ENCODE measurements around the gene ELP1. TPM values are rescaled to one million over a fixed set of nuclear protein-coding genes. Genes with fewer than 3 reads are reported as not detected.

Gene ELP1
- total and polyA plus RNA-seq, 2 donors (not counting 3 experiments of a cell fraction or from before 2014, with no cell fraction given), result 12.6 to 21.8 TPM

DNA sequence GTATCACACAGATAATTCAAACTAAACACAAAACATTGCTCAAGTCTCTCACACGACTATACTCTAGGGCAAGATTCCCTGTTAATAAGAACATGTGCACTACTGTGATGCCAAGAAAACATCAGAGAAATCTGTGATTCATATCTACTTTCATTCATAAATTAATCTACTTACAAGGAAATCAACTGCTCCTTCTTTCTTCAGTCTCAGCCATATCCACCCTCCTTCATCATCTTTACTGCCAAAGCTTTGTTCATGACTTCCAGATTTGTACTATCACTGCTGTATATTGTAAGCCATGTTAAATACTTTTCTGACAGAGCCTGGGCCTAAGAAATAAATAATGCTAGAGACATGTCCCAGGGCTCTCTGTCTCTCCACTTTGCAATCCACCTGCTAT lies 44.3 kb upstream of the ELP1 start:
- H3K27ac ChIP-seq (ENCODE audit: insufficient read depth, low read depth, low read length), result no peak overlapping the region
- H3K79me2 ChIP-seq (ENCODE audit: control insufficient read depth, insufficient read depth, low read length), result no peaks in the 10 kb centered on the region
- peaks cover 4 to 5% of the 10 kb centered on the region in 2 experiments for H3K36me3 ChIP-seq (ENCODE audit: control insufficient read depth in 2 of 2, extremely low read depth in 1 of 2, insufficient read depth in 2 of 2, low read length in 2 of 2)
- no peaks in the 10 kb centered on the region for H3K27me3 ChIP-seq (ENCODE audit: control insufficient read depth in 2 of 2, insufficient read depth in 2 of 2, low read length in 2 of 2)
- H3K9me1 ChIP-seq (replicated peaks; ENCODE audit: control insufficient read depth, extremely low read depth, insufficient read depth, low read length), result no peaks in the 10 kb centered on the region
- H2AFZ ChIP-seq (ENCODE audit: low read depth, low read length), result no peak overlapping the region
- H3K4me3 ChIP-seq (replicated peaks in 1 of 3; ENCODE audit: insufficient read depth in 1 of 3, low read depth in 1 of 3, low read length in 3 of 3), result no peak overlapping the region
- H3K4me2 ChIP-seq (ENCODE audit: insufficient read depth, low read length), result no peak overlapping the region
- H3K9ac ChIP-seq (replicated peaks; ENCODE audit: extremely low read depth, insufficient read depth, low read length), result no peak overlapping the region
- no peak for TF ChIP-seq FOS (IDR thresholded peaks at IDR 0.05; ENCODE audit: borderline replicate concordance, insufficient read depth, low read length)
- TF ChIP-seq JUN (IDR thresholded peaks at IDR 0.05; ENCODE audit: borderline replicate concordance, insufficient read depth, insufficient read length, low read depth), result no peak
- no peak for TF ChIP-seq MYC (IDR thresholded peaks at IDR 0.05; ENCODE audit: low read depth, low read length)
- no peak for TF ChIP-seq EZH2 (IDR thresholded peaks at IDR 0.05; ENCODE audit: borderline replicate concordance, low read depth, low read length, severe bottlenecking)
- POLR2A ChIA-PET, result no interaction called here
- FAIRE-seq (no peak), DNase-seq (ENCODE audit: low read depth, low spot score) (no peak)
- intact Hi-C loops (cut with micrococcal nuclease), result no loop called here
- H3K9me3 ChIP-seq (replicated peaks; ENCODE audit: control insufficient read depth, insufficient read depth, low read length), result no peaks in the 10 kb centered on the region
- H4K20me1 ChIP-seq (replicated peaks; ENCODE audit: control insufficient read depth, extremely low read depth, insufficient read depth, low read length), result no peaks in the 10 kb centered on the region
- dilution Hi-C loops (cut with MboI; ENCODE audit: extremely low pct_ligation_motif_present, low sequenced_read_pairs), result no loop called here
- CTCF ChIA-PET, result no interaction called here
- no TSS peak for BruUV-seq (replicated peaks)
- H3K4me1 ChIP-seq (ENCODE audit: control insufficient read depth, extremely low read depth, insufficient read depth, low read length), result no peaks in the 10 kb centered on the region

GRCh38 chr9:108973895-108974294 lies 40.0 kb upstream of the ELP1 start:
- no peak overlapping the region for H3K27ac ChIP-seq (ENCODE audit: insufficient read depth, low read depth, low read length)
- intact Hi-C loops (cut with micrococcal nuclease) (no loop called here), dilution Hi-C loops (cut with MboI; ENCODE audit: extremely low pct_ligation_motif_present, low sequenced_read_pairs) (no loop called here)
- no peaks in the 10 kb centered on the region for H4K20me1 ChIP-seq (replicated peaks; ENCODE audit: control insufficient read depth, extremely low read depth, insufficient read depth, low read length)
- TF ChIP-seq MAX (IDR thresholded peaks at IDR 0.05; ENCODE audit: insufficient read depth, insufficient read length) (no peak), POLR2AphosphoS5 (IDR thresholded peaks at IDR 0.05; ENCODE audit: insufficient read depth, low read depth, low read length) (no peak), EZH2 (IDR thresholded peaks at IDR 0.05; ENCODE audit: borderline replicate concordance, low read depth, low read length, severe bottlenecking) (no peak)
- H3K4me2 ChIP-seq (ENCODE audit: insufficient read depth, low read length), result no peak overlapping the region
- no peaks in the 10 kb centered on the region for H3K9me1 ChIP-seq (replicated peaks; ENCODE audit: control insufficient read depth, extremely low read depth, insufficient read depth, low read length)
- H3K79me2 ChIP-seq (ENCODE audit: control insufficient read depth, insufficient read depth, low read length), result no peaks in the 10 kb centered on the region
- no peaks in the 10 kb centered on the region for H3K27me3 ChIP-seq (ENCODE audit: control insufficient read depth in 2 of 2, insufficient read depth in 2 of 2, low read length in 2 of 2)
- FAIRE-seq, result no peak
- no peaks in the 10 kb centered on the region for H3K9me3 ChIP-seq (replicated peaks; ENCODE audit: control insufficient read depth, insufficient read depth, low read length)
- POLR2A ChIA-PET, result no interaction called here
- H3K4me1 ChIP-seq (ENCODE audit: control insufficient read depth, extremely low read depth, insufficient read depth, low read length), result no peaks in the 10 kb centered on the region
- peaks cover 4 to 6% of the 10 kb centered on the region in 2 experiments for H3K36me3 ChIP-seq (ENCODE audit: control insufficient read depth in 2 of 2, extremely low read depth in 1 of 2, insufficient read depth in 2 of 2, low read length in 2 of 2)
- H3K4me3 ChIP-seq (replicated peaks in 1 of 3; ENCODE audit: insufficient read depth in 1 of 3, low read depth in 1 of 3, low read length in 3 of 3), result no peak overlapping the region
- no peak overlapping the region for H3K9ac ChIP-seq (replicated peaks; ENCODE audit: extremely low read depth, insufficient read depth, low read length)
- no TSS peak for BruUV-seq (replicated peaks)
- CTCF ChIA-PET, result no interaction called here
- no peak overlapping the region for H2AFZ ChIP-seq (ENCODE audit: low read depth, low read length)
- DNase-seq (ENCODE audit: low read depth, low spot score), result no peak

Data from endothelial cell of umbilical vein (primary cell).